SK-N-MC (cell line): ENCODE data around the gene TSR2.
"Not testable (repeated sequence)": the region's sequence is repeated elsewhere in the genome, so short reads cannot be mapped to it uniquely, and the experiment has no call there.

Source experiments
- EZH2 ChIP-seq: fragments of 200-600 bp; sonication (generic); IDR thresholded peaks from one replicate; pipeline ENCODE4 v1.6.1; 2017; ENCODE audit warnings: antibody characterized with exemption
- POLR2AphosphoS5 ChIP-seq: IDR thresholded peaks from 2 replicates; pipeline ENCODE4 v1.6.1; 2012; ENCODE audit warnings: mild to moderate bottlenecking, low read depth, low read length, borderline replicate concordance

- TF ChIP-seq POLR2AphosphoS5, EZH2: not testable (repeated sequence)
These were observed 49.6 kb downstream of the TSR2 start for GRCh38 chrX:54489819-54490218.
